HG03571 (cell line): ENCODE measurements around the gene COX14.
A peak's percentile ranks its signal among the peaks of the same experiment; 100 is the strongest.
"Not testable (repeated sequence)": the region's sequence is repeated elsewhere in the genome, so short reads cannot be mapped to it uniquely, and the experiment has no call there.

Experiments used
- ATAC-seq: cut with Tn5 transposase; IDR thresholded peaks from one replicate; pipeline ENCODE4 v1.9.1; 2021; ENCODE audit not compliant: unreplicated experiment

COX14 gene

DNA sequence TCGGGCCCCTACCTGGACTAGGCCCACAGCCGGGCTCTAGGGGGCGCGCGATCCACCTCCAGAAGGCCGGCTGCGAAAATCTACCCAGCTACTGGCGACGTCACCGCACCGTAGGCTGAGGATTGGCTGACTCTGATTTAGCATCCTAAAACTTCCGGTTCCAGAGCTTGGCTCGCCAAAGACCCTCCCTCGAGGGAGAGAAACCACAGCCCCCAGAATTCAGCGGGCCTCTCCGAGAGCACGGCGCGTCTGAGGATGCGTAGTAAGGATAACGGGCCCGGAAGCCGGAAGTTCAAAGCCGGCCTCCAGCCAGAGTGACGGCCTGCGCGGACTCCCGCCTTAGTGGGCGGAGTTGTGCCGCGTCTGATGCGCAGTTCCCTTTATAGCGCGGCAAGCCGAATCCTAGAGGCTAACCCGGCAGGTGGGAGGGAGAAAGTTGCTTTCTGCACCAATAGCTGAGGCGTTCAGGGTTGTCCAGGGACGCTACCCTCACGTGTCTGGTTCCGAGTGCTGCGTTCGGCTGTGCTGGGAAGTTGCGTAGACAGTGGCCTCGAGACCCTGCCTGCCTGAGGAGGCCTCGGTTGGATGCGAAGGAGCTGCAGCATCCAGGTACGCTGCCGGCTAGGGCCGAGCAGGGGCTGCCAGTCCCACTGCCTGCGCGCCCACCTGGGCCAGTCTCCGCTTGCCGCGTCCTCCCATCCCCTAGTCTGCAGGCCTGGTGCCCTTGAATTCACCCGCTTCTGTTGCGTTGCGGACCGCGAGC is at the start of gene COX14:
TSS of gene COX14 (plus strand) at position 544 of the 763 bp plus-strand sequence. CDS start 7,808 bp downstream, outside the sequence.
- peak; percentile 74 for ATAC-seq

DNA sequence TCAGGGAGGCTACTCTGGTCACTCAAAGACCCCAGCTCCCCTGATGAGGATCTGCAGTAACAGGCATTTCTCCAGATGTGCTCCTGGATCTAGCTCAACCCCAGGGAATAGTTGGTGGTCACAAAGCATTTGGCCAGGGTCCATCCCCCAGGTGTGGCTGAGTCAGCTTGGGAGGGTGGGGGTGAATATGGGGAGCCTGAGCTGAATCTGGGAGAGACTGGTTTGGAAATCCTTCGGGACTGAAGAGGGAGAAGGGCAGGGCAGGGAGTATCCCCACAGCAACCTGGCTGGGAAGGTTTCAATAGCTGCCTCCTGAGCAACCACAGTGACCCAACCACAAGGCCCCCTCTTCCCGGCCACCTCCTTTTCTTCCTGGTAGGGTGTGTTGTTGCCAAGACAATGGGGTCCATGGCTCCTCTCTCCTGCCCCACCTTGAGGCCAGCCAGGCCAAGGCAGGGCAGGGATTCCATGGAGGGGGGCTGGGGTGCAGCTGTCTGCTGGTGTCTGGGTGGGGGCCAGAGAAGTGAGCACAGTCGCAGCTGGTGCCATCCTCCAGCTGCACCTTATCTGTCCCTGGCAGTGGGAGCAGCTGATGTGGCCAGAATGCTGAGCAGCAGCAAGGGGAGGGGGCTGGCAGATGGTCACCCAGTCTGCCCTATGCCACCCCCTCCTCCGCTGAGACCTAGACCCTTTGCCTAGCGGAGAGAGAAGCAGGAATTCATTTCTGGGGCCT is 49.1 kb upstream of the COX14 start:
- ATAC-seq, result no peak

DNA sequence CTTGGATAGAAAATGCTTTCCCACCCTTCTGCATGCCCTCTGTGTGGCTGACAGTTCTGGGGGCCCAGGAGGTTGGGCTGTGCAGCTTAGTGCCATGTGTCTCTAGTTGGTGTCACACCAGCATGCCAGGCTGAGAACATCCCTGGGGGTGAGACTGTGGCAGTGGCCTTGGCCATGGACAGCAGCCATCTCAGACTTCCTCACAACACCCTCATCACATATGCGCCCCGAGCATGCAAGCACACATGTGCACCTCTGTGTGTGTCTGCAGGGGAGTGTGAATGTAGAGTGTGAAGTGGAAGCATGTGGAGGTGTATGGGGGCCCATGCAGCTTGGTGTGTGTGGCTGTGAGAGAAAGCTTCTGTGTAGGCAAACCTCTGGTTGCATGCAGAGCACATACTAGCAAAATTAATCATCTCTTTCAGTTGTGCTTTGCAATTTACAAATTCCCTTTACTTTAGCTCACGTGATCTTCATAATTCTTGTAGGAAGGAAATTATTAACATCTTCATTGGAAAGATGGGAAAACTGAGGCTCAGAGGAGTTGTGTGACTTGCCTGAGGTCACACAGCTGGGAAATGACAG is 46.2 kb upstream of the COX14 start:
- no peak for ATAC-seq

DNA sequence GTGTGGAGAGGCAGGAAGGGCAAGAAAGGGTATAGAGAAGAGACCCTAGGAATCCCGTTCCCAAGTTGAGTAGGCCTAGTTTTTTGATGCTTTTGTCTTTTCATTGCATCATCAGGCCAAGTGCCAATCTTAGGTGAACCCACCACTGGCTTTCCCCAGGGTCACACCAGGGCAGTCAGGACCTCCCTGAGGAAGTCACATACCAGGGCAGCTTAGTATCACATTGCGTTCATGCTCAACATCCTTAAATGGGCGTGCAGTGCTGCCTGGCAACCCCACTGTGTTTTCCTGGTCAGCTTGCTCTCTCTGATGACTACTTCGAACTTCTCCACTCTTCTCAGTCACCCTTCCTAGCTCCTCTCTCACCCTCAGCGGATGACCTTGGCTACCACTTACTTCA is 45.6 kb upstream of the COX14 start:
- ATAC-seq, result no peak

DNA sequence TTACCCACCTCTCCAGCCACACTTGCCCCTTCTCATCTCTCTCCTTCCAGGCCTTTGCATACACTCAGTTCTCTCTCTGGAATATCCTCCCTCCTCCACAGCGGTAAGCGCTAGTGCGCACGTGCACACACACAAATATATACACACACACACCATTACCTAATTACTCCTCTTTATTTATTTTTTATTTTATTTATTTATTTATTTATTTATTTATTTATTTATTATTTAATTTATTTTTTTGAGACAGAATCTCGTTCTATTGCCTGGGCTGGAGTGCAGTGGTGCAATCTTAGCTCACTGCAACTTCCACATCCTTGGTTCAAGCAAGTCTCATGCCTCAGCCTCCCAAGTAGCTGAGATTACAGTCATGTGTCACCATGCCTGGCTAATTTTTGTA is 43.0 kb upstream of the COX14 start:
- ATAC-seq, result no peak

DNA sequence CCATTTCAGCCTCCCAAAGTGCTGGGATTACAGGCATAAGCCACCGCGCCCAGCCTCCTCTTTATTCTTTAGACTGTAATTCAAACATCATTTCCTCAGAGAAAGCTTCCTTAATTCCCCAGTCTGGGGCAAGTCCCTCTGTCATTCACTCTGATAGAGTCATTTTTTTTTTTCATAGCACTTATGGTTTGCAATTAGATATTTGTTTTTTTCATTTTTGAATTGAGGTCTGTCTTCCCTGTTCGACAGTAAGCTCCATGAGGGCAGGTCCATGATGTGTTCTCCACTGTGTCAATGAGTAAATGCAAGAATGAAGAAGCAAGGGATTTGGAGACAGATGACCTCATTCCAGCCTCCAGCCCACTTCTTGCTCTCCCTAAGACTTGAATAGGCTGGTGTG is 42.5 kb upstream of the COX14 start:
- ATAC-seq, result no peak

DNA sequence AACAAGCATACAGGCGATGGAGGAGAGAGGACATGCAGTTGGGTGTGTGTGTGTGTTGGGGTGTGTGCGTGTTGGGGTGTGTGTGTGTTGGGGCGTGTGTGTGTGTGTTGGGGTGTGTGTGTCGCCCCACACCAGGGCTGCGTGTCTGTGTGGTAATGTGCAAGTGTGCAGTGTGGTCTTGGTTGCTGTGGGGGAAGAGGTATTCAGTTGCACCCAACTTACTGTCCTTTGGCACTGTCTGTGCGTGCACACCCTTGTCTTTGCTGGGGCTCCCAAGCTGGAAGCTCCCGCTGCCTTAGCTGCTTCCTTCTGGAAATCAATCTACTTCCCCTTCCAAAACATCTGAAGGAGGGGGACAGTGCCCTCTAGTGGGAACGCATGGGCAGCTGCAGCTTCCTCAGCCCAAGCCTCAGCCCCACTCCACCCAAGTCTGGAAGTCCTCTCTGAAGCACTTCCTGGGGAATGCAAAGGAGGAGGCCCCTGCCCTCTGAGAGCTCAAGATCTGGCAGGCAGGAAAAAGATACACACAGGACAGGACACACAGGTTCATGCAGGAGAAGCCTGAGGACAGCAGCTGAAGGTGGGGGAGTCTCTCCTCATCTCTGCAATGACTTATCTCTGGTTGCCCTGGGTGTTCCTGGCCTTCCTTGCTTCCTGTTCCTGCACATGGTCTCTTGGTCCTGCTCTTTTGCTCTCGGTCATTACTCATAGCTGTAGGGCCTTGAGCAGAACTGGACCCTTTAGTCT is 41.5 kb upstream of the COX14 start:
- no peak for ATAC-seq

DNA sequence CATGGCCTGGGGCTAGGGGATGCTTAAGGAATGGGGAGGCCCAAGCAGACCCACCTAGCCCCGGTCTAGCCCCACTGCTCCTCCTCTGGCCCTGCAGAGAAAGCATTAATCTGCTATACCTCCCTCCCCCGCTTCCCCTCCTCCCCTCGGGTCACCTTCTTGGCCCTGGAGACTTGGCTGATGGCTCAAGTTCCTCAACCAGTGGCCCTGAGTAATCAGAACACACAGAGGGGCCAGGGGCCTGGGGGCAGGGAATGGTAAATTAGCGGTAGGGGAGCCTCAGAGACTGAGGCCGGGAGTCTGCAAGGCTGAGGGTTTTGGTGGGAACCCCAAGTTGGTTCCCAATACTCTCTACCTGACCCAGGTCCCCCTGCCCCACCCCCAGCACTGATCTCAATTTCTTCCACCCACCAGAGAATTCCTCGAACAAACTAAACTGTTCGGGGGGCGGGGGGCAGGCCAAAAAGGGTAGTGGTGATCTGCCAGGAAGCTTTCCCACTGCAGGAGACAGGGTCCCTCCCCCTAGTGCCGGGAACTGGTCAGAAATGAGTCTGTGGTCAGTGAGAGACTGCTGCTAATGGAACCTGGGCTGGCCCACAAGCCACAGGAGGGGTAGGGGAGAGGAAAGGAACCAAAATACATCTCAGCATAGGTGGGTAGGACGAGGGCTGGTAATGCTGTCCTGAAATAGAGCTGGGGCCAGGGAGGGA is 39.7 kb upstream of the COX14 start:
- no peak for ATAC-seq

DNA sequence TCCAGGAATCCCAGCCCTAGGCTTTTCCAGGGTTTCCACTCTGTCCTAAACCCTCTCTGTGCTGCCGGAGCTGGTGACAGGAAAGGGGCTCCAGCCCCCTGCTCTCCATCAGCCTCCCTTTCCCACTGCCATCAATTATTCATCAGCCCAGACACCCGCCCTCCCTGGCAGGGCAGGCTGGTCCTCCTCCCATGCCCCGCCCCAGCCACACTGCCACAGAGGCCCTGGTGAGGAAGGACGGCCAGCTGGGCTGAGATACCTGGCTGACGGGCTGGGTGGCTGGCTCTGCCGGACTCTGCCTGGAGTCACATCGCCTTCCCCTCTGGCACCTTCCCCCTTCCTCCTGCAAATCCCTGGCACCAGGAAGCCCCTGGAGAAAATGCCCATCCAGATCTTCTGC is 38.8 kb upstream of the COX14 start:
- no peak for ATAC-seq

DNA sequence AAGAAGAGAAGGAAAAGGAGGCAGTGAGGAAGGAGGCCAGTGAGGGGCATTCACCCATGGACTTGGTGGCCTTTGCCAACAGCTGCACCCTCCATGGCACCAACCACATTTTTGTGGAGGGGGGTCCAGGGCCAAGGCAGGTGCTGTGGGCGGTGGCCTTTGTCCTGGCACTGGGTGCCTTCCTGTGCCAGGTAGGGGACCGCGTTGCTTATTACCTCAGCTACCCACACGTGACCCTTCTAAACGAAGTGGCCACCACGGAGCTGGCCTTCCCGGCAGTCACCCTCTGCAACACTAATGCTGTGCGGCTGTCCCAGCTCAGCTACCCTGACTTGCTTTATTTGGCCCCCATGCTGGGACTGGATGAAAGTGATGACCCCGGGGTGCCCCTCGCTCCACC is 38.3 kb upstream of the COX14 start:
- no peak for ATAC-seq

DNA sequence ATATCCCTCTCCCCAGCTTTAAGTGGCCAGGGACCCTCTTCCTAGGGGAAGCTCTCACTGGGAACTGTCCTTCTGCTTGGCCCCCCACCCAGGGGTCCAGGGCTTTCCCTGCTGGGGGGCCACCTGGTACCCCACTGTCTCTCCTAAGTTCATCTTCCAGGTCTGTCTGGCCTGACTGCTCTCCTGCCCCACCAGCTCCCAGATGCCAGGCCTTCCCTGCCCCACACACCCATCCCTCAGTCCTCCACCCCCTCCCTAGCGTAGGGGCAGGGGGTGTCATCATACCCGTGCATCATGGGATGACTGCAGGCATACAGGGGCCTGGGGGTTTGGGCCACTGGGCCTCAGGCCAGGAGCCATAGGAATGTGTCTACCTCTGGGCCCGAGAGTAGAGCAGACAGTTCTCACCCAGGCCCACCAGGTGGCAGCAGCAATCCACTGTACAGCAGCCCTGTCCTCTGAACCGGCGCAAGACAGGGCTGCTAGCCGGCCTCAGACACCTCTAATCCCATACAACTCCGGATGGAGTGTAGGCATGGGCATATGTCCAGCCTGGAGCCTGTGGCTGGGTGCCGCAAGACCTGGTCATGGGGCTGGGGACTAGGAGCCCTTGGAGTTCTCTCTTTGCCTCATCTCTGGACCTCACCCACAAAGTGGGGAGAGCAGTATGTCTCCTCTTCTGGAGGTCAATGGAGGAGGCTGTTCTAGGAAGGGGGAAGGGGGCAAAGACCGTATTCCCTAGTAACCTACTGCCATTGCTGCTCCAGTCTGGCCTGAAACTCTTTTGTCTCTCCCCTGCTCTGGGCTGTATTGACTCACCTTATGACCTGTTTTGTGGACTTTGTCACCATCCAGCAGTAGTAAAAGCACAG is 36.9 kb upstream of the COX14 start:
- ATAC-seq, result peak; percentile 69

DNA sequence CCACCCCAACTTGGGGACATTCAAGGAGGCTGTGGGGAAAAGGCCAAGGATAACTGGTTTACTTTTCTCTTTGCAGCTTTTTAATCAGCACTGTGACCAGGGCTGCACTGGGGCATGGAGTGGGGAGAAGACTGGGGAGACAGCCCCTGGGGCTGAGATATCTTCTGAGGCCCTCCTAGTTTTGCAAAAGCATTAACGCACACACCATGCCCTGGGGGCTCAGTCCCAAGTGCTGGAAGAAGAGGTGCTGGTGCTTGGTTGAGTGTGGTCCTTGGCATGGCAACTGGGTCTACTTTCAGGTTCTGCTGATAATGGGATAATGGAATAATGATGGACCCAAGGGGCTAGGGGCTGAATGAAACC is 36.2 kb upstream of the COX14 start:
- no peak for ATAC-seq

DNA sequence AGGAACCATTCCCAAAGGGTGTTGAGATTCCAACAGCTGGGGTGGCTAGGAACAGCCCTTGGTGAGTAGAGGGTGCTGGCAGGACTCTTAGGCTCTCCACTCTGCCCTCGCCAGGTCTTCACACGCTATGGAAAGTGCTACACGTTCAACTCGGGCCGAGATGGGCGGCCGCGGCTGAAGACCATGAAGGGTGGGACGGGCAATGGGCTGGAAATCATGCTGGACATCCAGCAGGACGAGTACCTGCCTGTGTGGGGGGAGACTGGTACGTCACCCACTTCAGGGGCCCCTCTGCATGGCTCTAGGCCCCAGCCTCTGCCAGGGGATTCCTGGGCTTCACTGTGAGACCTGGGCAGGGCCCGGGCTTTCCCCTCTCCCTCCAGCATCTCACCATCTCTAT is 34.9 kb upstream of the COX14 start:
- ATAC-seq, result no peak

DNA sequence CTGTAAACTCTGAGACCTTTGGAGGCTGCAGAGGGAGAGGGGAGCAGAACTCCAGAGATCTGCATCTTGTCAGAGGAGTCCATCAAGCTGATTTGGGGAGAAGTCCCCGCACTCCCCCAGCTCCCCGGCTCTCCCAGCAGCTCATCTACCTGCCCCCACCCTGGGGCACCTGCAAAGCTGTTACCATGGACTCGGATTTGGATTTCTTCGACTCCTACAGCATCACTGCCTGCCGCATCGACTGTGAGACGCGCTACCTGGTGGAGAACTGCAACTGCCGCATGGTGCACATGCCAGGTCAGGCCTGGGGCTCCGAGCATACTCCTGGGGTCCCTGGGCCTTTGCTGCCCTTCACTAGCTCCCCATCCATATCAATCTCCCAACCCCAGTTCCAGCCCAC is 33.8 kb upstream of the COX14 start:
- ATAC-seq, result no peak

DNA sequence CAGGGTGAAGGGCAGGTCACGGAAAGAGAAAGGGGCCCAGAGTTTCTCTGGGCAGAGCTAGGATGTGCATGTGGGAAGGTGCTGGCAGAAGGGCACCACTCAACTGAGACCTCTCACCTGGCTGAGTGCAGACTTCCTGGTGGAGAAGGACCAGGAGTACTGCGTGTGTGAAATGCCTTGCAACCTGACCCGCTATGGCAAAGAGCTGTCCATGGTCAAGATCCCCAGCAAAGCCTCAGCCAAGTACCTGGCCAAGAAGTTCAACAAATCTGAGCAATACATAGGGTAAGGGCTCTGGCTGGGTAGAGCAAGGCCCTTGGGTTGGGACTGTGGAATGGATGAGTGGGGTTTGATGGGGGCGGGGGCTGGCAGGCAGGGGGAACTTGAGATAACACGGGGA is 32.3 kb upstream of the COX14 start:
- no peak for ATAC-seq

DNA sequence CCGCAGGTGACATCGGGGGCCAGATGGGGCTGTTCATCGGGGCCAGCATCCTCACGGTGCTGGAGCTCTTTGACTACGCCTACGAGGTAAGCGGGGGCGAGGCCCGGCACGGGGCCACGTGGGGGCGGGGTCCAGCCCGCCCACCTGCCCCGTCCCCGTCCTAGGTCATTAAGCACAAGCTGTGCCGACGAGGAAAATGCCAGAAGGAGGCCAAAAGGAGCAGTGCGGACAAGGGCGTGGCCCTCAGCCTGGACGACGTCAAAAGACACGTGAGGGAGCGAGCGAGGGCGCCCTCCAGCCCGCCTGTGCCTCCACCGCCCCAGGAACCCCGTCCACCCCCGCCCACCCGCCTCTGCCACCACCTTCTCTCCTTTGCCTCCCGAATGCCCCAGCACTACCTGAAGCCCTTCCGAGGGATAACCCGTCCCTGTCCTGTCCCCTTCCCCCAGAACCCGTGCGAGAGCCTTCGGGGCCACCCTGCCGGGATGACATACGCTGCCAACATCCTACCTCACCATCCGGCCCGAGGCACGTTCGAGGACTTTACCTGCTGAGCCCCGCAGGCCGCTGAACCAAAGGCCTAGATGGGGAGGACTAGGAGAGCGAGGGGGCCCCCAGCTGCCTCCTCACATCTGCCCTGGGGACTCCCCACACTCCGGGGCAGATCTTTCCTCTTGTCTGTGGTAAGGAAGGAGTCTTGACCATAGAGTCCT is 30.8 kb upstream of the COX14 start:
- no peak for ATAC-seq

DNA sequence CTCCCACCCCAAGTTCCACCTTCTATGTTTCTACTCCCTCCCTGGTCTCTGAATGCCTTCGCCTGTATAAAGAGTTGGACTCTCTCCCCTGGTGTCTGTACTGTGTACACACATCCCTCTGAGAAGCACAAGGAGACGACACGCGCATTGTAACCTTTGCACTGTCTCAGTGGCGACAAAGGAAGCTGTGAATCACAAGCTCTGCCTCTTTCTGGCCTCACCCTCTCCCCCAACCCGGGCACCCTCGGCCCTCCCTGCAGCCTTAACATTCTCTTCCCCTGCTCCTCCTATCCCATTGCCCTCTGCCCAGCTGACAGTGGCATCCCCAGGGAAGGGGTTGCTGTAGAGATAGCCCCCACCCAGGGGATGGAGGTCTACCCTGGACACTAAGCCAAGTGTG is 29.4 kb upstream of the COX14 start:
- no peak for ATAC-seq

DNA sequence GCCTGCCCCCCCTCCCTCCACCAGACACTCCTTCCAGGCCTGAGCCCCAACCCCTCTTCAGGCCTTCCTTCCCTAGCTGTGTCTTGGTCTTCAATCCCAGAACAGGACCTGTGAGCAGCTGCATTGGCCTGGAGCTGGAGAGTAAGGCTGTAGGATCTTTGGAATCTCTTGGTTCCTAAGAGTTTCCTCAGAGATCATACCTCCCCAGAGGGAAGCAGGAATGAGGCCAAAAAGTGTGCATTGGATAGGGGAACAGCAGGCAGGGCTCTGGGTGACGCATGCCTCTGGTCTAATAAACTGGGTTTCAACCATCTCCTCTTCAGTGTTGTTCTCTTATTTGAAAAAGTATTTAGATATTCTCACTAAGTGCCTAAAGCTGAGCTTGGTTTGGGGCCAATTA is 28.7 kb upstream of the COX14 start:
- no peak for ATAC-seq

DNA sequence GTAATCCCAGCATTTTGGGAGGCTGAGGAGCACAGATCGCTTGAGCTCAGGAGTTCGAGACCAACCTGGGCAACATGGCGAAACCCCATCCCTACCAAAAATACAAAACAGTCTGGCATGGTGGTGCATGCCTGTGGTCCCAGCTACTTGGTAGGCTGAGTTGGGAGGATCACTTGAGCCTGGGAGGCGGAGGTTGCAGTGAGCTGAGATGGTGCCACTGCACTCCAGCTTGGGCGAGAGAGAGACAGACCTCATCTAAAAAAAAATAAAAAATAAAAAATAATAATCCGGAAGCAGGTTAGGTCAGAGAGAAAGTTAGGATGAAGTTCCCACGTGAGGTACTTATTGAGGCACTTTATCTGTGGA is 27.6 kb upstream of the COX14 start:
- ATAC-seq, result not testable (repeated sequence)
